Mammary epithelial cell (primary cell): Measurements from ENCODE around the gene NEK9.

ENCODE experiments used
- CTCF ChIP-seq, 2 donors: IDR thresholded peaks in 1 of 2; conservative IDR thresholded peaks in 1 of 2; 2 replicates each; pipeline ENCODE4 v1.5.1; 2011 to 2012; ENCODE audit warnings: inconsistent platforms in 2 of 2, low read length in 2 of 2, mild to moderate bottlenecking in 2 of 2, control low read depth in 1 of 2, low read depth in 1 of 2; ENCODE audit not compliant: insufficient read depth in 1 of 2; ENCODE audit errors: extremely low read depth in 1 of 2
- EZH2 ChIP-seq: IDR thresholded peaks from 2 replicates; pipeline ENCODE4 v1.6.1; 2012; ENCODE audit warnings: low read length, inconsistent platforms, borderline replicate concordance

GRCh38 chr14:75098682-75099081 is 28.2 kb downstream of the NEK9 start:
- TF ChIP-seq EZH2 = no peak
- TF ChIP-seq CTCF (conservative IDR thresholded peaks at IDR 0.05 in 1 of 2, IDR thresholded peaks at IDR 0.05 in 1 of 2; ENCODE audit: extremely low read depth in 1 of 2, insufficient read depth in 1 of 2, low read depth in 1 of 2, low read length in 2 of 2) = no peak
